ENCODE measurements around the gene RSAD2. TPM values are rescaled to one million over a fixed set of nuclear protein-coding genes. Genes with fewer than 3 reads are reported as not detected.

The RSAD2 gene
- polyA plus RNA-seq, 3 donors: 2.9 to 4.0 (median 3.9) TPM

DNA sequence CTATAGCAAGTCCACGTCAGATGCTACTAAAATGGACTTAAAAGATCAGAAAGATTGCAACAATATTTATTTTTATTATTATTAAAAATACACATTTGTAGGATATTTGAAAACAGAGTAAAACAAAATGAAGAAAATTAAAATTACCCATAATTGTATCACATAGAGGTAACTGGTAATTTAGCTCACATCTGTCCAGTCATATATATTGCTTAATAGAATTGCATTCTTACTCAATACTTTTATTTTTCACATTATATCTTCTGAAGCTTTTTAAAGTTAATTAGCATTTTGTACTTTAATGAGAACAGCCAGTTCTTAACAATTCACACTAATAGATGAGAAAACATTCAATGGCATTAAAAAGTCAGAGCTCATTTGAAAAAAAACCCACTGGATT is 28.1 kb downstream of the RSAD2 start:
- DNase-seq: no peak

DNA sequence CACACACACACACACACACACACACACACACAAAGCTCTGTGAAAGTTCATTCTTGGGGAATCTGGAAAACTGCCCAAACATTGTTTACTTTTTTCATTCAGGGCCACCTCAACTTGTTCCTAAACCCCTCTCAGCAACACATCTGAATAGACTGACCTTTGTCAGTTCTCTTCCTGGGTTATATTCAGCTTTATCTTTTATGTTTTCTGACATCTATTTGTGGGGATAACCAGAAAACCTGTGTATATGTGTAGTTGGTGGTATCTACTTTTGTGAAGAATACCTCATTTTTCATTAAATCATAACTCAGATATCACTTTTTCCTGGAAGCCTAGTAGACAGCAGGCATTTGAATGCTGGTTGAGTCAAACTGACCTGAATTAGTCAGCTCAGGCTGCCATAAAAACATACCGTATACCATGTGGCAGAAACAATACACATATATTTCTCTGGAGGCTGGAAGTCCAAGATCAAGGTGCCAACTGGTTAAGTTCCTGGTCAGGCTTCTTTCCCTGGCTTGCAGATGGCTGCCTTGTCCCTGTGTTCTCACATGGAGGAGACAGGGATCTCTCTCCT is 28.7 kb downstream of the RSAD2 start:
- no peak for DNase-seq

DNA sequence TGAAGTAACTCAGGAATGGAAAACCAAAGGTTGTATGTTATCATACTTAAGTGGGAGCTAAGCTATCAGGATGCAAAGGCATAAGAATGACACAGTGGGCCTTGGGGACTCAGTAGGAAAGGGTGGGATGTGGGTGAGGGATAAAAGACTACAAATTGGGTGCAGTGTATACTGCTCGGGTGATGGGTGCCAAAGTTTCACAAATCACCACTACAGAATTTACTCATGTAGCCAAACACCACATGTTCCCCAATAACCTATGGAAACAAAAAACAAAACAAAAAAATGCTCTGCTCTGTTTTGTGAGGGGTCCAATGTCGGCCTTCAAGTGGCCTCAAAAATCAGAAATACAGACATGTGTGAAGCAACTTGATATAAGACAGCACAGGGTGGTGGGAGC is 30.7 kb downstream of the RSAD2 start:
- DNase-seq: no peak

DNA sequence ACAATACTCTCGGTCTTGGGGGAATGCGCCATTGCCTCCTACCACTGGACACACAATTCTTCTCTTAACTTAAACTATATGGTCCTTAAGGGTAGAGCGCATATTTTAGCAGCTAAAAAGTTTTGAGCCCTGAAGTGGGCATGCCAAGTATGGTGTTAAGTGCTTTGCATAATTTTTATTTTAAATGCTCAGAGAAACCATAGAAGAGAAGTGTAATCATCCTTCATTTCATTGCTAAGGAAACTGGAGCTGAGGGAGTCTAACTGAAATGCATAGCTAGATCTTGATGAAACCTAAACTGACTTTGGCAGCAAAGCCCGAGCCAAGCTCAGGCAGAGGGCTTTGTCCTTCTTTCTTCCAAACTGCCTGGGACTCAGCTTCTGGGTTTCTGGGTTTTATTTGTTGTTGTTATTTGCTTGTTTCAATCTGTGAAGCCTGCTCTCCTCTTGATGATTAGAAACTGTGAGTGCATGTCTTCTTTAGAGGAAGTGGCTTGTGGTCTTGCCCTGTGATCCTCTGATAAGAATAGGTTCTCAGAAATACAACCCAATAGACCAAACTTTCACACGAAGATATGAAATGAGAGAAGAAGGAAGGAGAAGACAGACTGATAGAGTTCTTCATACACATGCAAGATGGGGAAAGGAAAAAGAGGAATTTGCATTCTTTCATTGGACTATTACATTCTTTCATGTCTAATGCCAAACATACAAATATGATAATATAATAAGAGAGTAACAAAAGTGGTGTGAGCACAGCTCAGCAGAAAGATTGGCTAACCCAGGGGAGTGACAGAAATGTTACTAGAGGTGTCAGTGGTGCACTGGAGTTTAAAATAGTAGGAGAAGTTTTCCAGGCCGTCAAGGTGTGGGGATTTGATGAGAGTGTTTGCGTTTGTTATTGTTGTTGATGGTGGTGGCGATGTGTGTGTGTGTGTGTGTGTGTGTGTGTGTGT is 32.1 kb downstream of the RSAD2 start:
- no peak for DNase-seq

DNA sequence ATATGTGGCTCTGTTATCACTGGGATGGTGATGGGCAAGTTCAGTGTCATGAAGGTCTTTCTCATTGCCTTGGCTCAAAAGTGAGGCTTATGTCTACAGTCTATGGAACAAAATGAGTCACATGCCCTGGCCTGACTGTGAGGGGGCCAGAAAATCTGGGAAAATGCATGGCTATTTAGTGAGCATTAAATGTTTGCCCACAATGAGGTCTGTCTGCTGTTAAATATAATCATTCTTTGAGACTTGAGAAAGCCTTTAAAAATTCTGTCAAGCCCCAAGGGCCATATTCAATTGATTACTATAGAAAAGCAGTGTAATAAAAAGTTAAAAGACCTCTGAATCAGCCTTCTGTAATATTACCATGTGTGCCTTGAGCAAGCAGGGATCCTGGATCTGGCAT is 34.1 kb downstream of the RSAD2 start:
- DNase-seq: no peak

DNA sequence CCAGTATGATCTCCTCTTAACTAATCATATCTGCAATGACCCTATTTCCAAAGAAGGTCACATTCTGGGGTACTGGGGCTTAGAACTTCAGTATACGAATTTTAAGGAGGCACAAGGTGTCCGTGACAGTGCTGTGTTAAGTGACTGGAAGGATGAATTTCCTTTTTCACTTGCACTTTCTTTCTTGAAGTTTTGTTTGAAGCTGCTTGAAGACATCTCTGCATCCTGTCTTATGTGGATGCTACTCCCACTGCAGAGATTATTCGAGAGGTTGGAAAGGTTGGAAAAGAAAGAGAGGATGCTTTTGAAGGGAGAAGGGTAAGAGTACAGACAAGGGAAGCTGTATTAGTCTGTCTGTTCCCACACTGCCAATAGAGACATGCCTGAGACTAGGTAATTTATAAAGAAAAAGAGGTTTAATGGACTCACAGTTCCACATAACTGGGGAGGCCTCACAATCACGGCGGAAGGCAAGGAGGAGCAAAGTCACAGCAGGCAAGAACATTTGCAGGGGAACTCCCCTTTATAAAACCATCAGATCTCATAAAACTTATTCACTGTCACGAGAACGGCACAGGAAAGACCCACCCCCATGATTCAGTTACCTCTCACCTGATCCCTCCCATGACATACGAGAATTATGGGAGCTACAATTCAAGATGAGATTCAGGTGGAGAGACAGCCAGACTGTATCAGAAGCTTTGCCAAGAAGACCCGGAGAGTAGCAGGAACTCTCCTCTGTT is 36.0 kb downstream of the RSAD2 start:
- DNase-seq: no peak

DNA sequence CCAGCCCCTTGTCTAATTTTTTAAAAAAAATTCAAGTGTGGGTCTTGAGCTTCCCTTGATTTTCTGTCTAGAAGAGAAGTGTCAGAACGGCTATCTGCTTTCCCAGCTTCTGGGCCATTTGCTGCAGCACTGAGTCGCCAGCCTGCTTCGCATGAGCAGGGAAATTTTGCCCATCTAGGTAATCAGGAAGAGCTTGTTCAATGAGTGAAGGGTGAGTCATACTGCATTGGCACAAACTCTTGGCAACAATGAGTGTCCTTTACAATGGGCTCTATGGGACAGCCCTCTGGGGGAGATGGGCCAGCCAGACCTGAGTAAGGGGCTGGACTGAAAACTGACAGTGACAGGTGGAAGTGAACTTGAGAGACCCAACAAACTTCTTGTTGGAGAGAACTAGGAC is 37.3 kb downstream of the RSAD2 start:
- no peak for DNase-seq

DNA sequence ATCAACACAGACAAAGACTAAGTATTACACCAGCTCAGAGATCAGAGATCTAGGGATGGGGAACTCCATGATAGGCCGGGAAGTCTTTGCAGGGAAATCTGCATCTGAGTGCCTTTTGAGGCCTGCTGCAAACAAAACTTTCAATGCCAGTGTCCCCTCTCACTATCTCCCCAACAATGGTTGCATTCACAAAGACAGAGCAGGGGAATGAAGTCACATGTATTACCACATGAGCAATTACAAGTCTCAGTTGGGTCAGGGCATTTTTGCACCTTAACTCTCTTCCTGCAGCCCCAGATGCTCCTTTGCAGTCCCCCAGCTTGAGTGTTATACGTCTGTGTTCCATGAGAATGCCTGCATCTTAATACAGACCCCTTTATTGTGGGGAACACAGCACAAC is 37.8 kb downstream of the RSAD2 start:
- DNase-seq: no peak

DNA sequence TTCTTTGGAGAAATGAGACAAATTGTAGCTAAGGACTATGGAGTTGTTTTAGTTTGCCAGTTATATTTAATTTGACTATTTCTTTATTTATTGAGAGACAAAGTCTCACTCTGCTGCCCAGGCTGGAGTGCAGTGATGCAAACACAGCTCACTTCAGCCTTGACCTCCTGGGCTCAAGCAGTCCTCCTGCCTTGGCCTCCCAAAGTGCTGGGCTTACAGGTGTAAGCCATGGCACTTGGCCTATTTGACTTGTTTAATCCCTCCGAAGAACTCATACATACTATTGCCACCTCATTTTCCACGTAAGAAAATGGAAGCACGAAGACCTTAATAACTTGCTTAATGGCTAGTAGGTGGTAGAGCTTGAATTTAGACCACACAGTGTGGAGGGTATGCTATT is 38.6 kb downstream of the RSAD2 start:
- DNase-seq: no peak

DNA sequence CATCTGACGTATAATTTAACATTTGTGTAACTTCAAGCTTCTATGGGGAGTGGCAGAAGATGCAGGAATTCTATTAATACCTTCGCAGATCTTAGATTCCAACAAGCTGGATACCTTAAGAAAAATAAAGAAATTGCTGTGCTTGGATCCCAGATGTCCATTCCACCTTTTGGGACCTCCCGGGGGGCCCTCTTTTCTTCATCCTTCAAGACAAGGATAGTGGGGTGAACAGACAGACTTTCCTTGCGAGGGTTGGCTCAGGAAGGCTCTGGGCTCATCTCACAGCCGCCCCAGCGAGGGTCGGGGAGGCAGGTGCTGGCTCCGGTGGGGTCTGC is 39.1 kb downstream of the RSAD2 start:
- DNase-seq: no peak

DNA sequence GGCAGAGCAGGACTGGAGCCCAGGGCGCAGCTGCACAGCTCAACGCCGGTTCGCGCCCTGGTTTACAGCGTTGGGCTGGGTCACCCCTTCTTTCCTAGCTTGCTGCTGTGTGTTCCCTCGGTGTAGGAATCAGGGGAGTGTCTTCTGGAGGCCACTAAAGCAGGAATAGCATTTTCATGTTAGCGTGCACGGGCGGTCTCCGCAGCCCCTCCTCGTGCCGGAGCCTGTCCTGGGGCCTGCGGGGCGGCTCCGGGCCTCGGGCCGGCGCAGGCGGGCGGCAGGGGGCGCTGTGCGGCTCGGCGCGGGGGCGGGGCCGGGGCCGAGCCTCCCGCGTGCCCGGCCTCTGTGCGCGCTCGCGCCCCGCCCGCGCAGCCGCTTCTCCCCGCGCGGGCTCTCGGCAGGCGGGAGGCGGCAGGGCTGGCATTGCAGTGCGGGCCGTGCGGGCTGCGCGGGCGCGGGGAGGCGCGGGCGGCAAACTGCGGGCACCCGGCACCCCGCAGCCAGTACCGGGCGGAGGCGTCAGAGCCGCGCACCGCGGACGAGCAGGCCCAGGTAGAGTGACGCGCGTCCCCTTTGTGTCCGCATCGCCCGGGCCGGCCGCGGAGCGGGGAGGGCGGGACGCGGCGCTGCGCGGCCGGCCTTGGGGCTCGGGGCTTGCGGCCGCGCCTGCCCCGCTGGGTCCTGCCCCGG is 39.6 kb downstream of the RSAD2 start, which contains the start of gene RNF144A:
TSS of gene RNF144A (plus strand) at position 342 of the 690 bp plus-strand sequence. CDS start 79,515 bp downstream, outside the sequence.
- peak; percentile 69 for DNase-seq

DNA sequence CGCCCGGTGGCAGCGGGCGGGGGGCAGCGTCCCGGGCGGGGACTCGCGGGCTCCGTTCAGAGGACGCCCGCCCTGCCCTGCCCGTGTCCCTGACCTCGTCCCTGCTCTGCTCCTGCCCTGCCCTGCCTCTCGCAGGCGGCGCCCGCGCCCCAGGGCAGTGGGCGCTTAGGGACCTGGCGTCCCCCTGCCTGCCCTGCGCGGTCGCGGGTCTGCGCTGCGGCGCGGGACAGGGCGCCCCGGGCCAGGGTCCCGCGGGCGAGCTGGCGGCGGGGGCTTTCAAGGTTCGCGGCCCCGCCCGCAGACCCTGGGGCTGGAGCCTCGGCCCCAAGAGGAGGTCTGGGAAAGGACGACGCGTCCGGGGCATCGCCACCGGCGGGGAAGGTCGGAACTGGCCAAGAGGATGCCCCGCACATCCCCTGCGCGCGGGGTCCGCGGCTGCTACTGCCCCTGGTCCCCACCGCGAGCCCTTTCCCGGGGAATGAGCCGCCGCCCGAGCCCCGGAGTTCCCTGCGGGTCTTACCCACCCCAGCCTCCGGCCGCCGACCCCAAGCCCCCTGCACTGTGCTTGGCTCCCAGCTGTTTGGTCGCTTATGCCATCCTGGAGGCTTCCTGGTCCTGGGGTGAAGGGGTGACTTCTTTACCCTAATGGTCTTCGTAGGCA is 40.3 kb downstream of the RSAD2 start:
- DNase-seq: no peak

DNA sequence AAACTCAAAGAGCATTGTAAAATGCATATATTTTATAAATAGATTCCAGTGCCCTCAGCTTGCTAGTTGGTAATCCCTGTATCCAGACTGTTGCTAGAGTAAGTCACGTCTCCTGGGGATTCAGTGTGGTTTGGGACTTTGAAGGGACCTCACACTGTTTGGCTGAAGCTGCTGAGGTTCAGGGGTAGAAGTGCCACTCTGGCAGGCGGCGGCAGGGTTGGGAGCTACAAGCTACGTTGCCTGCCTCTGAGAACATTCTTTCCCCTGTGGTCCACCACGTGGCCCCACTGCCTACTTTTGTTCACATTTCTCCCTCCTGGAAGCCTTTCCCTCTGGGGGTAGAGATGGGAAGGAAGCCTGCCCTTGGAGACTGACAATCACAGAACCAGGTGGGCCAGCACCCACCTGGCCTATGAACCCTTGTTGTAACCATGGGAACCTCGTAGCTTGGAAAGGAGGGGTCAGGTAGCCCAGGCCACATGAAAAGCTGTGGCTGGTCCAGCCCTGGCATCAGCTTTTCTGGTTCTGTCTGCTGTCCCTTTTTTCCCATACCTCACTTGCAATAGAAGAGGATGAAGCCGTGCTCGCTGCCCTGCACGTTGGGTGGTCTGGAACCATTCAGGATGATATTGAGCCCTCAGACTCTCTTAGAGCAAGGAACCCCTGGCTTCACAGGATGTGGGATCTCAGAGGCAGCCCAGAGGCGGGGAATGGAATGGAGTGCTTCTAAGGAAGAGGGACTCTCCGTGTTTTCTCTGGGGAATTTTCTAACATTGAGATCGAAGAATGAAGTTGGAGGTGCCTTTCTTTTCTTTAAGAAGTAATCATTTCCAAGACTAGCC is 42.5 kb downstream of the RSAD2 start:
- no peak for DNase-seq

DNA sequence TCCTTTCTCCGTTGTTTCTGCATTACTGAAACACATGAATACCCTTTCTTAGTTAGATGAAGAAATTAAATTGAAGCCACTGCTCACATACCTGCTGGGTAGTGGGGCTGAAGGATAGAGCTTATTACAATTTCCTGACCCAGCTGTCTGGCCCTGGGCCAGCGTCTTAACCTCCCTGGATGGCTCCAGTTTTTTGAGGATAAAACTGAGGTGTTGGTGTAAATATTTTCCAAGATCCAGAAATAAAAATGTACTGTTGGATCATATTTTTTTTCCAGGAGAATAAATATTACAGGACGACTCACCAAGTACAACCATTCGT is 43.1 kb downstream of the RSAD2 start:
- no peak for DNase-seq

DNA sequence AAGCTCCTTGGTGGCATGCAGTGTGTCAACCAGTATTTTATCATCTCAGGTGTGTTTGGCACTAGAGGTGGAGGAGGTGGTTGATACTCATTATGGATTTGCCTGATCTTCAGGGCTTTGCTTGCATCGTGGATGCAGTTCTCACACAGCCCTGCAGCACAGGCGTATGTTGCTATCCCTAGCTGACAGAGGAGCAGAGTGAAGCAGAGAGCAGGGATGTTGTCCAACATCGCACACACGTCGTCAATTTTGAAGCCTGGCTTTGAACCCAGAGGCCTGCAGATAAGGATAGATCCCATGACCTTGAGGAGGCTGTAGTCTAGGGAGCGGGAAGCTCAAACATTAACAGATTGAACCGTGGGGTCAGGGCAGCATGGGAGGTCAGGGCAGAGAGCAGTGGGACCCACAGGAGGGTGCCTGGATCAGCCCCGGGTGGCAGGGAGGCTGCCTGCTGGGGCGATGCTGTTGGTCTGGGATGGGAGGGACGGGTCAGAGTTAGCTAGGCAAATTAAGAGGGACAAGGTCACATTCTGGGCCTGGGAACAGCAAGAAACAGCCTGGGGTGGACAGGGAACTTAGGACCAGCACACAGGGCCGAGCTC is 43.8 kb downstream of the RSAD2 start:
- DNase-seq: no peak

DNA sequence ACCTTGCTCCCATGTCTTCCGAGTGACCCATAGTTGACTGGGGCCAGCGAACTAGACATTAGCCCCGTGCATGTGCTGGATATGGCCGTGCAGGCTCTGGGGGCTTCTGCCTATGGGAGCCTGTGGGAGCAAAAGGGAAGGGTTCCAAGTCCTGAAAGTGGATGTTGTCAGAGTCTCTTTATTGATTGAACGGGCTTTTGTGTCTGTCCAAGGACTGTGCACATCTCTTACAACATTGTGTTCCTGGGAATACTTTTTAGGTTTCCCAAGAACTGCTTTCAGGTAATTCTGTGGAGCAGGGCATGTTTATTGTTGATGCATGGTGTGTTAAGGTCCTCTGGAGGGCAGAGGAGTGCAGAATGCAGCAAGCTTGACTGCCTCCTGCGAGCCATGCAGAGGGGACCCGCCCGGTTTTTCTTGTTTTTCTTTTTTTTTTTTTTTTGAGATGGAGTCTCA is 44.7 kb downstream of the RSAD2 start:
- DNase-seq: no peak

DNA sequence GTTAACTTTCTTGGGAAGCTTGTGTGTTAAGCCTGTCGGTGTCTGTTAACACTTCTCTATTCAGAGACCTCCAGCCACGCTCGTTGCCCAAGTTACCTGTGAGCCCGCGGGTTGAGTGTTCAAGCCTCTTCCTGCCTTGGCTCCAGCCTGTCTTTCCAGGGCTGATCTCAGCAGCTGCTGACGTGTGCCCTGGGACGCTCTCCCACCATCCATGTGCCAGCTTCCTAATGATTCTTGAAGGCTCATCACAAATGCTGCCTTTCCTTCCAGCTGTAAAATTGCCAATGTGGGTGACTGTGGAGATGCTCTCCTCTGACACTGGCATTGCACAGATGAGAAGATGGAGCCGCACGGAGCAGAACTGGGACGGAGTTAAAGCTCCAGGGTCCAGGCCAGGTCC is 45.7 kb downstream of the RSAD2 start:
- DNase-seq: no peak

DNA sequence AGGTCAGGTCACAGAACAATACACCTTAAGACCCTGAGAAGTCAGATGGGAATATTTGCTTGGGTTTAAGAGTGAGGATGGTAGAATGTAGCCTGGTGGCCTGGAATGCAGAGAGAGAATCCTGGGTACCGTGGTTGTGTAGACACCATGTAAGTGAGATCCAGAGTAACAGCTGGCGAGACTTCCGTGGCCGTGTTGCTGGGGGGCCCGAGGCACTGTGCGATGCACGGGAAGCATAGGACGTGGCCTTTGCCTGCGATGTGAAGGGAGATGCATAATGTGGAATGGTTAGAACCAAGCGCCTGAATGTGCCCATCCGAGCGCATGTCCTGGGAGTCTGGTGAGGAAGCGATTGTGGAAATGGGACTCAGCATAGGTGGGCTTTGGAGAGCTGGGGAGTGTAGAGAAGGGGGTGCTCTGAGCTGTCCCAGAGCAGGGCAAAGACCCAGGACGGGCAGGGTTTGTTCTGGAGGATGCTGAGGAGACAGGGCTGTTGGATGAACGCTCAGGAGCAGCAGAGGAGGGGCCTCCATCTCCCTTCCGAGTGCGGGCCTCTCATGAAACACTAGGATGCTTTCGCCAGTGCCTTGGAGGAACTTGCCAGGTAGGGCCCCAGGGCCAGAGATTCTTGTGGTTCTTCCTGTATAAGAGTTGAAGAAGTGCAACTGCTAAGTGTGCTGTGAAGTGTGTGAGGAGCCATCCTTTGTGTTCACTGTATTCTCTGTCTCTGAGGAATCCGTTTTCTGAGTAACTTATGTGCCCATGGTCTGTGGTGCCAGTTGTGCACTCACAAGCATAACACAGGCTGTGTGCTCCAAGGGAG is 46.7 kb downstream of the RSAD2 start:
- DNase-seq: no peak

DNA sequence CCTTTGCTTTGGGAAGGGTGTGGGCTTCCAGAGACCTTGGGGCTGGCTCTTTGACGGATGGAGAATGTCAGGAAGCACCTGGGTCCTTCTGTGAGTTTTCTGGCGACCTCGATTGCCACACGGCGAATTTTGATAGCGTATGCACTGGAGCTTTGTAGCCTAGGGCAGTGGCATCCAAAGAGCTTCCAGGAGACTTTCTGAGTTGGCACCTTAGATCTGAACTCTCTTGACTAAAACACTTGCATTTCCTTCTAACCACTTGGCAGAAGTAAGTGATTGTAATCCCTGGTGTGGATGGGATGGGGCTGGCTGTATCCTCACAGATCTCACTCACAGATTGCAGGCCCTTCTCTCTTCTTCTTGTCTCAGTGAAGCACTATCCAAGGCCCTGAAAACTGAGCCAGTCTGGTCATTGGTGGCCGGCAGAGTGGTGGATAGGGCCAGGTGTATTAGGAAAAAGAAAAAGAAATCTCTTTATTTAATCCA is 47.4 kb downstream of the RSAD2 start:
- no peak for DNase-seq
